CD4-positive, alpha-beta T cell treated with Interleukin-6 for 4 hours (primary cell): ENCODE data around the gene EMC9.

Experiments
- DNase-seq: peaks from one replicate; pipeline ENCODE4 v3.0.0-alpha.2; 2020; ENCODE audit warnings: mixed read lengths

The EMC9 gene

GRCh38 chr14:24177041-24177825, 35.8 kb upstream of the EMC9 start:
- DNase-seq = no peak

- no peak for DNase-seq
Measured at GRCh38 chr14:24176599-24176998, 35.2 kb upstream of the EMC9 start.

GRCh38 chr14:24172871-24173281, 31.5 kb upstream of the EMC9 start:
- no peak for DNase-seq

- no peak for DNase-seq
Measured at GRCh38 chr14:24172261-24172860, 31.0 kb upstream of the EMC9 start.

GRCh38 chr14:24171422-24172260, 30.2 kb upstream of the EMC9 start, which contains the start of gene REC8:
TSS of gene REC8 (plus strand) at chr14:24172080. CDS start at chr14:24172553, 473 bp downstream.
- DNase-seq = peak; percentile 80

- DNase-seq = no peak
Measured at GRCh38 chr14:24167469-24168114, 26.2 kb upstream of the EMC9 start.

- DNase-seq = no peak
Measured at GRCh38 chr14:24165785-24166184, 24.4 kb upstream of the EMC9 start.

GRCh38 chr14:24164518-24164991, 23.2 kb upstream of the EMC9 start:
- DNase-seq = no peak

- peak; percentile 8 for DNase-seq
Measured at GRCh38 chr14:24162093-24162492, 20.7 kb upstream of the EMC9 start.

- peak; percentile 98 for DNase-seq
Measured at GRCh38 chr14:24160850-24161804, 19.7 kb upstream of the EMC9 start, which contains the start of gene IRF9. TSS of gene IRF9 (plus strand) at chr14:24161265. CDS start at chr14:24162145, 880 bp downstream.

- no peak for DNase-seq
Measured at GRCh38 chr14:24160499-24160849, 19.1 kb upstream of the EMC9 start.

GRCh38 chr14:24159777-24160498, 18.5 kb upstream of the EMC9 start:
- no peak for DNase-seq

- DNase-seq = no peak
Measured at GRCh38 chr14:24157331-24157730, 15.9 kb upstream of the EMC9 start.

GRCh38 chr14:24156840-24157239, 15.4 kb upstream of the EMC9 start:
- DNase-seq = no peak

GRCh38 chr14:24155100-24155499, 13.7 kb upstream of the EMC9 start:
- DNase-seq = no peak

GRCh38 chr14:24151404-24152080, 10.2 kb upstream of the EMC9 start:
- no peak for DNase-seq

GRCh38 chr14:24150993-24151392, 9.6 kb upstream of the EMC9 start:
- no peak for DNase-seq

GRCh38 chr14:24150567-24150966, 9.2 kb upstream of the EMC9 start:
- no peak for DNase-seq

- DNase-seq = no peak
Measured at GRCh38 chr14:24150061-24150460, 8.7 kb upstream of the EMC9 start.

- DNase-seq = no peak
Measured at GRCh38 chr14:24149302-24149969, 8.0 kb upstream of the EMC9 start.
